GM12878 (cell line): ENCODE results near the gene WWOX. TPM values are rescaled to one million over a fixed set of nuclear protein-coding genes. Genes with fewer than 3 reads are reported as not detected.

Source experiments
- ATAC-seq: fragments of 200-7000 bp; cut with Tn5 transposase; 3 replicates; pipeline ENCODE4 v1.9.1; 2020; ENCODE audit warnings: mild to moderate bottlenecking, moderate library complexity
- BruUV-seq: library from RNA; stranded (reverse); fragments of 400-500 nt; replicated peaks from 2 replicates; lab custom pipeline; 2021; lab: Mats Ljungman, UMichigan
- CTCF ChIA-PET: fragments of 300-600 bp; sonication (Branson Sonifier 250); formaldehyde crosslinking; extraction: SDS; loops from one replicate; lab custom pipeline; 2021; ENCODE audit warnings: inconsistent platforms; lab: Yijun Ruan, JAX
- POLR2A ChIA-PET: fragments of 350-600 bp; formaldehyde crosslinking; extraction: SDS; loops from one replicate; lab custom pipeline; 2021; ENCODE audit warnings: inconsistent platforms; lab: Charles Lee
- RAD21 ChIA-PET: fragments of 300-600 bp; sonication (Branson Sonifier 250); formaldehyde crosslinking; loops from one replicate; lab custom pipeline; 2023; ENCODE audit warnings: antibody characterized with exemption; ENCODE audit not compliant: unreplicated experiment; lab: Charles Lee
- SMC1A ChIA-PET: fragments of 300-600 bp; sonication (Branson Sonifier 250); formaldehyde crosslinking; loops from one replicate; lab custom pipeline; 2023; ENCODE audit not compliant: unreplicated experiment, uncharacterized antibody; lab: Charles Lee
- DNase-seq: peaks from one replicate; pipeline ENCODE4 v3.0.0-alpha.2; 2011; ENCODE audit warnings: low read depth, low spot score
- FAIRE-seq: peaks from 3 replicates; lab custom pipeline; 2011; peaks lifted over from hg19 to GRCh38; lab: Jason Lieb, UNC
- H2AFZ ChIP-seq: 2 replicates; pipeline ENCODE4 v1.6.0; 2011; ENCODE audit warnings: low read depth, low read length, control low read depth; ENCODE audit not compliant: control insufficient read depth
- H3K27ac ChIP-seq: 2 replicates; pipeline ENCODE4 v1.5.1; 2011; ENCODE audit warnings: control low read depth; ENCODE audit not compliant: control insufficient read depth, insufficient read depth
- H3K27me3 ChIP-seq, 2 experiments: replicated peaks in 1 of 2; 2 replicates each; pipeline versions ENCODE4 v1.6.0 to v1.6.1; 2011; ENCODE audit warnings: low read length in 1 of 2; ENCODE audit not compliant: control insufficient read depth in 2 of 2, insufficient read depth in 2 of 2
- H3K36me3 ChIP-seq, 2 experiments: 2 replicates each; pipeline ENCODE4 v1.5.1; 2011; ENCODE audit warnings: low read length in 1 of 2; ENCODE audit not compliant: control insufficient read depth in 2 of 2, insufficient read depth in 2 of 2
- H3K4me1 ChIP-seq: 2 replicates; pipeline ENCODE4 v1.6.1; 2011; ENCODE audit warnings: mild to moderate bottlenecking, low read length, moderate library complexity, mixed read lengths; ENCODE audit not compliant: control insufficient read depth, insufficient read depth
- H3K4me2 ChIP-seq: 2 replicates; pipeline ENCODE4 v1.6.0; 2011; ENCODE audit warnings: control low read depth; ENCODE audit not compliant: control insufficient read depth, insufficient read depth
- H3K4me3 ChIP-seq: fragments of 200-600 bp; sonication (generic); 2 replicates; pipeline ENCODE4 v1.5.1; 2016
- H3K79me2 ChIP-seq: 2 replicates; pipeline ENCODE4 v1.6.0; 2011; ENCODE audit warnings: low read length; ENCODE audit not compliant: control insufficient read depth, insufficient read depth
- H3K9ac ChIP-seq: 2 replicates; pipeline ENCODE4 v1.8.0; 2011; ENCODE audit warnings: low read length, control low read depth, mixed read lengths; ENCODE audit not compliant: control insufficient read depth, insufficient read depth
- H3K9me3 ChIP-seq: replicated peaks from 3 replicates; pipeline ENCODE4 v1.5.1; 2011; ENCODE audit warnings: mild to moderate bottlenecking, low read length; ENCODE audit not compliant: control insufficient read depth, insufficient read depth
- H4K20me1 ChIP-seq: 2 replicates; pipeline ENCODE4 v1.6.0; 2011; ENCODE audit not compliant: control insufficient read depth, insufficient read depth
- ASH2L ChIP-seq: fragments of 300-600, 200-600 bp; sonication (generic); IDR thresholded peaks from 2 replicates; pipeline ENCODE4 v1.6.1; 2017; ENCODE audit warnings: low read depth, mild to moderate bottlenecking, borderline replicate concordance
- EED ChIP-seq: sonication (generic); IDR thresholded peaks from 2 replicates; pipeline ENCODE4 v1.6.1; 2016; ENCODE audit warnings: antibody characterized with exemption, low read depth
- HCFC1 ChIP-seq: fragments of 150-350 bp; IDR thresholded peaks from 2 replicates; pipeline ENCODE4 v1.6.1; 2014; ENCODE audit warnings: low read length
- IKZF1 ChIP-seq: fragments of 450-650 bp; conservative IDR thresholded peaks from 2 replicates; pipeline ENCODE4 v1.6.1; 2017; ENCODE audit warnings: antibody characterized with exemption, mild to moderate bottlenecking
- IRF5 ChIP-seq: fragments of 450-650 bp; IDR thresholded peaks from 2 replicates; pipeline ENCODE4 v1.6.1; 2017; ENCODE audit warnings: borderline replicate concordance
- JUNB ChIP-seq: IDR thresholded peaks from 2 replicates; pipeline ENCODE4 v1.6.1; 2016; ENCODE audit warnings: antibody characterized with exemption, mild to moderate bottlenecking
- MEF2B ChIP-seq: fragments of 450-650 bp; IDR thresholded peaks from 2 replicates; pipeline ENCODE4 v1.6.1; 2018; ENCODE audit warnings: mild to moderate bottlenecking, moderate library complexity; ENCODE audit not compliant: partially characterized antibody, poor library complexity, severe bottlenecking
- MTA2 ChIP-seq: fragments of 450-650 bp; IDR thresholded peaks from 2 replicates; pipeline ENCODE4 v1.6.1; 2016; ENCODE audit warnings: low read depth, mild to moderate bottlenecking, moderate library complexity
- NFYB ChIP-seq: IDR thresholded peaks from 2 replicates; pipeline ENCODE4 v1.6.1; 2011; ENCODE audit warnings: low read depth, mild to moderate bottlenecking, low read length, improper control_type of control experiment, moderate library complexity; ENCODE audit not compliant: insufficient read depth
- NKRF ChIP-seq: fragments of 450-650 bp; conservative IDR thresholded peaks from 2 replicates; pipeline ENCODE4 v1.6.1; 2017; ENCODE audit warnings: mild to moderate bottlenecking, moderate library complexity
- PAX8 ChIP-seq: fragments of 450-650 bp; IDR thresholded peaks from 2 replicates; pipeline ENCODE4 v1.6.1; 2017; ENCODE audit warnings: mild to moderate bottlenecking, moderate library complexity
- PKNOX1 ChIP-seq: fragments of 450-650 bp; IDR thresholded peaks from 2 replicates; pipeline ENCODE4 v1.6.1; 2016; ENCODE audit warnings: mild to moderate bottlenecking
- POLR2AphosphoS5 ChIP-seq: IDR thresholded peaks from 2 replicates; pipeline ENCODE4 v1.6.1; 2011; ENCODE audit warnings: mild to moderate bottlenecking, low read length, inconsistent platforms
- SPI1 ChIP-seq: IDR thresholded peaks from 2 replicates; pipeline ENCODE4 v1.6.1; 2011; ENCODE audit warnings: low read depth, mild to moderate bottlenecking, low read length, moderate library complexity, borderline replicate concordance; ENCODE audit not compliant: insufficient read depth
- SREBF1 ChIP-seq: IDR thresholded peaks from 2 replicates; pipeline ENCODE4 v1.6.1; 2012; ENCODE audit warnings: mild to moderate bottlenecking, low read length
- SRF ChIP-seq, 2 experiments: IDR thresholded peaks; 2 replicates each; pipeline ENCODE4 v1.6.1; 2011; ENCODE audit warnings: low read depth in 2 of 2, low read length in 2 of 2, mild to moderate bottlenecking in 1 of 2, moderate library complexity in 1 of 2
- SUPT20H ChIP-seq: IDR thresholded peaks from 2 replicates; pipeline ENCODE4 v1.6.1; 2011; ENCODE audit warnings: low read depth, mild to moderate bottlenecking, low read length, moderate library complexity, borderline replicate concordance; ENCODE audit not compliant: control insufficient read depth
- TBL1XR1 ChIP-seq: IDR thresholded peaks from 2 replicates; pipeline ENCODE4 v1.6.1; 2012; ENCODE audit warnings: low read depth, low read length, improper control_type of control experiment
- WRNIP1 ChIP-seq: IDR thresholded peaks from 2 replicates; pipeline ENCODE4 v1.6.1; 2011; ENCODE audit warnings: low read depth, low read length, improper control_type of control experiment, borderline replicate concordance
- WGBS: methylation state at CpG from one replicate; pipeline ENCODE4 v1.1.6; 2016; ENCODE audit warnings: low lambda C conversion rate; ENCODE audit not compliant: insufficient replicate concordance, insufficient coverage; ENCODE audit errors: missing lambda C conversion rate; 5-methylcytosine and 5-hydroxymethylcytosine counted together
- in situ Hi-C: fragments of 300-500 bp; cut with MboI; formaldehyde crosslinking; loops from 9 replicates; pipeline ENCODE4 v1.14.3; 2018; ENCODE audit warnings: mixed read lengths
- intact Hi-C: fragments of 100-400 bp; cut with micrococcal nuclease; formaldehyde crosslinking; loops from one replicate; pipeline ENCODE4 v1.14.2; 2022; ENCODE audit not compliant: unreplicated experiment
- polyA plus RNA-seq, 11 experiments: library from polyadenylated mRNA; depleted of rRNA in 4 of 11; unstranded in 6 of 11; stranded (reverse) in 5 of 11; fragments of >200 nt; fragmentation: Nextera tagmentation in 4 of 11; fragmentation: Illumina TruSeq in 1 of 11; extraction: Ambion mirVana in 4 of 11; extraction: Trizol in 1 of 11; gene quantifications; 1 replicate in 1 of 11; 2 replicates in 10 of 11; pipeline versions ENCODE4 v1.2.1 to v1.2.3, GENCODE V29; 2011 to 2016; ENCODE audit warnings: inconsistent platforms in 2 of 11, missing spikeins in 2 of 11, low read depth in 1 of 11
- total RNA-seq, 4 experiments: library from RNA; depleted of rRNA in 3 of 4; stranded (reverse); fragments of >200 nt in 3 of 4; fragmentation: Illumina TruSeq in 1 of 4; extraction: Trizol in 1 of 4; gene quantifications; 2 replicates each; pipeline versions ENCODE4 v1.2.1 to v1.2.3, GENCODE V29; 2013 to 2021

WWOX gene
- total and polyA plus RNA-seq, 10 of the 15 experiments (the other 5 are each of a cell fraction or from before 2014, with no cell fraction given) = 2.8 to 24.4 (median 17.8) TPM

GRCh38 chr16:78589331-78589730, 489.9 kb downstream of the WWOX start:
- Histone ChIP-seq H2AFZ (no peak overlapping the region), H3K4me1 (no peaks in the 10 kb centered on the region), H3K27ac (no peak overlapping the region), H3K9ac (no peak overlapping the region), H3K79me2 (no peaks in the 10 kb centered on the region), H3K9me3 (no peaks in the 10 kb centered on the region), H3K27me3 (no peaks in the 10 kb centered on the region), H3K4me3 (no peak overlapping the region), H3K36me3 (no peaks in the 10 kb centered on the region), H4K20me1 (no peaks in the 10 kb centered on the region), H3K4me2 (no peak overlapping the region)
- CTCF ChIA-PET = no interaction called here
- in situ Hi-C loops (no loop called here), intact Hi-C loops (no loop called here)
- no peak for ATAC-seq
- no peak for DNase-seq
- no TSS peak for BruUV-seq
- RAD21 ChIA-PET = no interaction called here
- no peak for FAIRE-seq
- POLR2A ChIA-PET = no interaction called here
- SMC1A ChIA-PET = no interaction called here
- WGBS = 87% methylated on average over 3 of the region's 3 CpGs
- TF ChIP-seq HCFC1 = no peak
- TF ChIP-seq SPI1 = no peak
- TF ChIP-seq JUNB = no peak
- TF ChIP-seq PKNOX1 = no peak
- no peak for TF ChIP-seq ASH2L
- TF ChIP-seq MEF2B = no peak
- no peak for TF ChIP-seq SUPT20H
- no peak for TF ChIP-seq MTA2
- TF ChIP-seq TBL1XR1 = no peak
- TF ChIP-seq SRF (IDR thresholded peaks at IDR 0.05; ENCODE audit: low read depth in 2 of 2, low read length in 2 of 2) = no peak
- TF ChIP-seq EED = no peak
- TF ChIP-seq WRNIP1 = no peak
- no peak for TF ChIP-seq SREBF1
- no peak for TF ChIP-seq IRF5
- TF ChIP-seq NFYB = no peak
- TF ChIP-seq PAX8 = no peak
- TF ChIP-seq NKRF = no peak
- no peak for TF ChIP-seq POLR2AphosphoS5
- no peak for TF ChIP-seq IKZF1
